ENCODE results near the gene HTATIP2. TPM values are rescaled to one million over a fixed set of nuclear protein-coding genes. Genes with fewer than 3 reads are reported as not detected.

HTATIP2 gene
- polyA plus RNA-seq, 1 of the 3 experiments (the other 2 are of a cell fraction): not detected

DNA sequence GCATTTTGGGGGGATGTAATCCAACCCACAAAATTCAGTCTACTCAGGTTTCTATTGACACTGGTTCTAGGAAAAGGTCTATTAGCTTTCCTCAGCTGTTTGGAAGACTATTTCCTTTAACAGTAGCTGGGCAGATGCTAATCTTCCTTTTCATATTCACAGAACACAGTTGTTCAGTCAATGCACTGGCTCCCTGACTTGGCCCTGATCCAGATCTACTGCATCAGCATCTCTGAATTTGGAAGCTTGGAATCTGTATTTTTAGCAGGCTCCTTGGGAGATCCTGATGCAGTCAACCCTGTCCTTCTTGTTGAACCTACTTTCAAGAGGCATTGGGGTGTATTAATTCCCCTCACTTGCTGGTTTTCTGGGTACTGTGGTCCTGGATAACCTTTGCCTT lies 6.3 kb downstream of the HTATIP2 start:
- H3K36me3 ChIP-seq (replicated peaks in 1 of 2; ENCODE audit: control insufficient read depth in 1 of 2, insufficient read depth in 2 of 2, low read length in 1 of 2): no peaks in the 10 kb centered on the region
- ChIA-PET POLR2A (no interaction called here), CTCF (interaction anchor here (0.7 to 12.6 kb wide), 4 partner anchors 16 to 242 kb away, joined by 3 to 101 read pairs (median 6); no protein-coding TSS in a partner anchor)
- H3K9ac ChIP-seq: no peak overlapping the region
- no peak overlapping the region for H3K4me3 ChIP-seq (ENCODE audit: low read depth in 2 of 2, low read length in 1 of 2)
- no peak overlapping the region for H3K4me2 ChIP-seq
- no peaks in the 10 kb centered on the region for H3K9me3 ChIP-seq
- H3K79me2 ChIP-seq (ENCODE audit: insufficient read depth): no peaks in the 10 kb centered on the region
- H4K20me1 ChIP-seq (ENCODE audit: insufficient read depth): no peaks in the 10 kb centered on the region
- no peak for DNase-seq
- no peak overlapping the region for H3K27ac ChIP-seq (ENCODE audit: low read depth in 2 of 2, low read length in 1 of 2)
- no peaks in the 10 kb centered on the region for H3K9me2 ChIP-seq
- peaks cover 0 to 14% of the 10 kb centered on the region in 2 experiments; a peak in 1 of 4 replicates for H3K4me1 ChIP-seq (ENCODE audit: control insufficient read depth in 1 of 2, insufficient read depth in 2 of 2, low read depth in 1 of 2, low read length in 1 of 2)
- H3K27me3 ChIP-seq (ENCODE audit: insufficient read depth): no peaks in the 10 kb centered on the region
- TF ChIP-seq NFIC (IDR thresholded peaks at IDR 0.05; ENCODE audit: borderline replicate concordance): peak; percentile 33; the same call in 1 of the 2 replicates
- TF ChIP-seq CHD2 (IDR thresholded peaks at IDR 0.05; ENCODE audit: low read length, partially characterized antibody): no peak
- H3F3A ChIP-seq (replicated peaks; ENCODE audit: insufficient read depth): peaks cover 14% of the 10 kb centered on the region
- H2AFZ ChIP-seq (ENCODE audit: low read depth): no peak overlapping the region

DNA sequence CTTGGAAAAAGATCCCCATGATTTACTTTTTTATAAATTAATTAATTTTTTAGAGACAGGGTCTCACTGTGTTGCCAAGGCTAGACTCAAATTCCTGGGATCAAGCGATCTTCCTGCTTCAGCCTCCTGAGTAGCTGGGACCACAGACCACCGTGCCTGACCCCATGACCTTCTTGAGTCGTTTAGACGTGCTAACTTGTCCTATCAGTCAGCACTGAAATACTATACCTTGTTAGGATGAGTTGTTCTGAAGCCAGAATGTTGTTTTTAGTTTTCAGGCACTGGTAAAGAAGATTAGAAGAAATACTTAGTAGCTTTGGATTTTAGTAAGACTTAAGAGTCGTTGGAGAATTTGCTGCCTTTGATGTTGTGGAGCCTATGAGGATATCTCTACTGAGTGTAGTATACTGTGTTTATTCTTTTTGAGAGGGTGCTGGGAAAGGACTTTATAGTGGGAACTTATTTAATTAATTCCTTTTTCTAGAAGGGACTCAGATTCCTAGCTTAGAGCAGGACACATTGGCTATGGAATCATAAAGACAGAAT lies 8.6 kb downstream of the HTATIP2 start:
- peaks cover 0 to 12% of the 10 kb centered on the region in 2 experiments; a peak in 1 of 4 replicates for H3K4me1 ChIP-seq (ENCODE audit: control insufficient read depth in 1 of 2, insufficient read depth in 2 of 2, low read depth in 1 of 2, low read length in 1 of 2)
- WGBS (ENCODE audit: low lambda C conversion rate): 85% methylated on average over 5 of the region's 5 CpGs
- H3K9ac ChIP-seq: no peak overlapping the region
- no peaks in the 10 kb centered on the region for H3K9me2 ChIP-seq
- no peak for DNase-seq
- H4K20me1 ChIP-seq (ENCODE audit: insufficient read depth): no peaks in the 10 kb centered on the region
- no peaks in the 10 kb centered on the region for H3K79me2 ChIP-seq (ENCODE audit: insufficient read depth)
- no peaks in the 10 kb centered on the region for H3K9me3 ChIP-seq
- no peak overlapping the region for H2AFZ ChIP-seq (ENCODE audit: low read depth)
- POLR2A ChIA-PET: no interaction called here
- H3K36me3 ChIP-seq (replicated peaks in 1 of 2; ENCODE audit: control insufficient read depth in 1 of 2, insufficient read depth in 2 of 2, low read length in 1 of 2): no peaks in the 10 kb centered on the region
- peaks cover 14% of the 10 kb centered on the region for H3F3A ChIP-seq (replicated peaks; ENCODE audit: insufficient read depth)
- H3K4me2 ChIP-seq: no peak overlapping the region
- no peak overlapping the region for H3K4me3 ChIP-seq (ENCODE audit: low read depth in 2 of 2, low read length in 1 of 2)
- H3K27ac ChIP-seq (ENCODE audit: low read depth in 2 of 2, low read length in 1 of 2): no peak overlapping the region
- CTCF ChIA-PET: interaction anchor here (1.0 to 12.6 kb wide), 5 partner anchors 15 to 240 kb away, joined by 3 to 101 read pairs (median 4); partner anchors contain the start of gene PRMT3
- no peak for TF ChIP-seq EZH2phosphoT487 (IDR thresholded peaks at IDR 0.05; ENCODE audit: borderline replicate concordance, low read depth)
- no peak for TF ChIP-seq TAF1 (IDR thresholded peaks at IDR 0.05; ENCODE audit: borderline replicate concordance, low read depth, low read length)
- TF ChIP-seq RFX5 (IDR thresholded peaks at IDR 0.05; ENCODE audit: low read length): no peak
- TF ChIP-seq, protein P1, sequence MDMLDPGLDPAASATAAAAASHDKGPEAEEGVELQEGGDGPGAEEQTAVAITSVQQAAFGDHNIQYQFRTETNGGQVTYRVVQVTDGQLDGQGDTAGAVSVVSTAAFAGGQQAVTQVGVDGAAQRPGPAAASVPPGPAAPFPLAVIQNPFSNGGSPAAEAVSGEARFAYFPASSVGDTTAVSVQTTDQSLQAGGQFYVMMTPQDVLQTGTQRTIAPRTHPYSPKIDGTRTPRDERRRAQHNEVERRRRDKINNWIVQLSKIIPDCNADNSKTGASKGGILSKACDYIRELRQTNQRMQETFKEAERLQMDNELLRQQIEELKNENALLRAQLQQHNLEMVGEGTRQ (IDR thresholded peaks at IDR 0.05; ENCODE audit: borderline replicate concordance, low read depth, low read length): no peak
- TF ChIP-seq NFIC (IDR thresholded peaks at IDR 0.05; ENCODE audit: borderline replicate concordance): no peak
- TF ChIP-seq, protein P2, sequence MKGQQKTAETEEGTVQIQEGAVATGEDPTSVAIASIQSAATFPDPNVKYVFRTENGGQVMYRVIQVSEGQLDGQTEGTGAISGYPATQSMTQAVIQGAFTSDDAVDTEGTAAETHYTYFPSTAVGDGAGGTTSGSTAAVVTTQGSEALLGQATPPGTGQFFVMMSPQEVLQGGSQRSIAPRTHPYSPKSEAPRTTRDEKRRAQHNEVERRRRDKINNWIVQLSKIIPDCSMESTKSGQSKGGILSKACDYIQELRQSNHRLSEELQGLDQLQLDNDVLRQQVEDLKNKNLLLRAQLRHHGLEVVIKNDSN (IDR thresholded peaks at IDR 0.05; ENCODE audit: borderline replicate concordance, low read depth): no peak
- TF ChIP-seq, protein P3, sequence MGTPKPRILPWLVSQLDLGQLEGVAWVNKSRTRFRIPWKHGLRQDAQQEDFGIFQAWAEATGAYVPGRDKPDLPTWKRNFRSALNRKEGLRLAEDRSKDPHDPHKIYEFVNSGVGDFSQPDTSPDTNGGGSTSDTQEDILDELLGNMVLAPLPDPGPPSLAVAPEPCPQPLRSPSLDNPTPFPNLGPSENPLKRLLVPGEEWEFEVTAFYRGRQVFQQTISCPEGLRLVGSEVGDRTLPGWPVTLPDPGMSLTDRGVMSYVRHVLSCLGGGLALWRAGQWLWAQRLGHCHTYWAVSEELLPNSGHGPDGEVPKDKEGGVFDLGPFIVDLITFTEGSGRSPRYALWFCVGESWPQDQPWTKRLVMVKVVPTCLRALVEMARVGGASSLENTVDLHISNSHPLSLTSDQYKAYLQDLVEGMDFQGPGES (IDR thresholded peaks at IDR 0.05; ENCODE audit: low read depth, low read length): no peak
- TF ChIP-seq, protein P4, sequence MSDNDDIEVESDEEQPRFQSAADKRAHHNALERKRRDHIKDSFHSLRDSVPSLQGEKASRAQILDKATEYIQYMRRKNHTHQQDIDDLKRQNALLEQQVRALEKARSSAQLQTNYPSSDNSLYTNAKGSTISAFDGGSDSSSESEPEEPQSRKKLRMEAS (IDR thresholded peaks at IDR 0.05; ENCODE audit: low read depth): no peak
- no peak for TF ChIP-seq NRF1 (IDR thresholded peaks at IDR 0.05; ENCODE audit: low read depth, low read length)
- no peak for TF ChIP-seq EP300 (IDR thresholded peaks at IDR 0.05; ENCODE audit: borderline replicate concordance in 1 of 2, low read depth in 1 of 2, low read length in 1 of 2)
- TF ChIP-seq SMC3 (IDR thresholded peaks at IDR 0.05; ENCODE audit: low read depth, low read length): no peak
- no peak for TF ChIP-seq GABPA (IDR thresholded peaks at IDR 0.05; ENCODE audit: low read depth)
- TF ChIP-seq TEAD4 (IDR thresholded peaks at IDR 0.05; ENCODE audit: borderline replicate concordance, insufficient read depth): no peak
- no peak for TF ChIP-seq FOXM1 (IDR thresholded peaks at IDR 0.05; ENCODE audit: low read depth)
- TF ChIP-seq CHD2 (IDR thresholded peaks at IDR 0.05; ENCODE audit: low read length, partially characterized antibody): no peak
- no peak for TF ChIP-seq JUND (IDR thresholded peaks at IDR 0.05)
- no peak for TF ChIP-seq SIN3A (IDR thresholded peaks at IDR 0.05; ENCODE audit: borderline replicate concordance, low read depth, low read length)
- no peaks in the 10 kb centered on the region for H3K27me3 ChIP-seq (ENCODE audit: insufficient read depth)
